ENCODE data around the gene RAB18.
"Not testable (repeated sequence)": the region's sequence is repeated elsewhere in the genome, so short reads cannot be mapped to it uniquely, and the experiment has no call there.

Gene RAB18

DNA sequence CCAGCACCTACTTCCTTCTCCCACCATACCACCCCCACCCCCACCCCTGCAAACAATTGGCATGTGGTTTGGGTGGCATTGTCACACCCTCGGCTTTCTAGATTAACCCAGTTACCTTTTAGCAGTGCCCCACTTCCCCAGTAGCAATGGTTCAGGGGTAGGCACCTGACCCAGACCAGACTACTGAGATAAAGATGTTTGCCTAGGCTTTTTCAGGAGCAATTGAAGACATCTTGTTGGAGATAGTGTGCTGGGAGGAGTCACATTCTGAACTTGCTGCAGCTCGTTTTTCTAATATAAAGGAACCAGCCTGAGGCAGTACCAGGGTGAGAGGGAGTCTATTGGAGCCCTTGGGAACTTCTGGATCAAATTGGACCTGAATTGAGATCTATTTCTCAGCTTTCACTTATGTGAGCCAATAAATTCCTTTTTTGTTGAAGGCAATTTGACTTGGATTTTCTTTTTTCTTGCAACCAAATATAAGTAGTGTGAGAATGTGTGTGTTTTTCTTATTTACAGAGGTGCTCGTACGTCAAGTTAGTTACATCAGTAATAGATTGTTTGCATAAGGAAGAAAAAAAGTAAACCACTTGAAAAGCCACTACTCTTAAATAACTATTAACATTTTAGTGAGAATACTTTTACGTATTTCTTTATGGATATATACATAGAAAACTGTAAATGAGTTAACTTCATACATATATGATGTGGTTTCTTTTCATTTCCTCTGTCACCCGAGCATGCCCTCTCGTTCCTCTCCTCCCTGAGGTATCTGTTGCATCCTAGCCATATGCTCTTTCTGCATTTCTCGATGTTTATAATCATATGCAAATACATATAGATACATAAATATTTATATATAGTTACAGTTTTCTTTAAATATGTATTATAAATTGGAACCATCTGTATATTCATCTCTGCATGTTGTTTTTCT is 38.0 kb downstream of the RAB18 start:
- no peak for DNase-seq (ENCODE audit: extremely low read depth in 1 of 2, low read depth in 1 of 2)

DNA sequence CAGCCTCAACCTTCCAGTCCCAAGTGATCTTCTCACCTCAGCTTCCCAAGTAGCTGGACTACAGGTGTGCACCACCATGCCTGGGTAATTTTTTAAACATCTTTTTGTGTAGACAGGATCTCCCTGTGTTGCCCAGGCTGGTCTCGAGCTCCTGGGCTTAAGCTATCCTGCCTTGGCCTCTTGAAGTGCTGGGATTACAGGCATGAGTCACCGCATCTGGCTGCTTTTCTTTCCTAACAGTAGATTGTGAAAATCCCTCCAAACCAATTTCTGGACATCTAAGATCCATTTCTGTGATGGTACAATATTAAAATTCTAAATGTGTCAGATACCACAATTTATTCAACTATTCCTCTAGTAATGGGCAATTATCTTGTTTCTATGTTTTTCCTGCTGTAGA is 38.7 kb downstream of the RAB18 start:
- DNase-seq (ENCODE audit: extremely low read depth in 1 of 2, low read depth in 1 of 2) = no peak

DNA sequence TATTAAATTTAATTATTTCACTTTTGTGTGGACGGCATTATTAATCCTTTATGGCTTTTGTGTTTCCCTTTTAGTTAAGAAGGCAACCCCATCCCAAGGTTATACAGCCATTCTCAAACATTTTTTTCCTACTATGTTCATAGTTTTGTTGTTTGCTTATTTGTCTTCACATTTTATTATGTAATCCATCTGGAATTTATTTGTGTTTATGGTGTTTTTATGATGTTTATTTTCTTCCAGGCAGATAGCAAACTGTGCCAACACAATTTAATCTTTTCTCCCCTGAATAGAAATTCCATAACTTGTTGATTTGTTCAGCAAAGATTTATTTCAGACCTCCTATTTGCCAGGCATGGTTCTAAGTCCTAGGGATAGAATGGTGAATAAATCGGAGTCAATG is 42.9 kb downstream of the RAB18 start:
- DNase-seq (ENCODE audit: extremely low read depth in 1 of 2, low read depth in 1 of 2) = no peak

DNA sequence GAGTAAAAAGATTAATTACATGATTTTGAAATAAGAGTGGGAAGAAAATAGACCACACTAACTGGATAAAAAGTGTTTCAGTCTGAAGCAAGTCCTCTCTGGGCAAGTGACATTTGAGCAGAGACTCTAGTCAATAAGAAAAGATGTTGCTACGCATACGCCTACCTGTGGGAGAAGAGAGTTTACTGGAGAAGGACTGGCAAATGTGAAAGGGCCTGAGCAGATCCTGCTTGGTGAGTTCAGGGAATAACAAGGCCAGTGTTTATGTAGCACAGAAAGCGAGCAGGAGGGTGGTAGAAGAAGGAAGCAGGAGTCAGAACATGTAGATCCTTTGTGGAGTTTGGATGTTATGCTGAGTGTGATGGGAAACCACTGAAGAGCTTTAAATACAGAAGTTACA is 43.4 kb downstream of the RAB18 start:
- DNase-seq (ENCODE audit: extremely low read depth in 1 of 2, low read depth in 1 of 2) = no peak

DNA sequence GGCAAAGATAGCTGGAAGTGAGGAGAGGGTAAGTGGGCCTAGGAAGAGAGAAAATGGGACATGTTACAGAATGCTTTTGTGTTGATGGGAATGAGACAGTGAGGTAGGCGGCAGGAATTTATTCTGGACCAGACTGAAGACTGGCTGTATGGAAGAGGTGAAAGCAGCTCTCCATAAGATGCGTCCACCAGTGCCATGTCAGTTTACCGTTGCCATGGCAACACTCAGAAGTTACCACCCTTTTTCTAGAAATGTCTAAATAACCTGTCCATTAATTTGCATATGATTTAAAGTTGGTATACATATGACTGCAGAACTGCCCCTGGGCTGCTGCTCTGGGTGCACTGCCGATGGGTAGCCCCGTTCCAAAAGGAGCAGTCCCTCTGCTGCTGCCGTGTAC is 46.7 kb downstream of the RAB18 start:
- no peak for DNase-seq (ENCODE audit: extremely low read depth in 1 of 2, low read depth in 1 of 2)

DNA sequence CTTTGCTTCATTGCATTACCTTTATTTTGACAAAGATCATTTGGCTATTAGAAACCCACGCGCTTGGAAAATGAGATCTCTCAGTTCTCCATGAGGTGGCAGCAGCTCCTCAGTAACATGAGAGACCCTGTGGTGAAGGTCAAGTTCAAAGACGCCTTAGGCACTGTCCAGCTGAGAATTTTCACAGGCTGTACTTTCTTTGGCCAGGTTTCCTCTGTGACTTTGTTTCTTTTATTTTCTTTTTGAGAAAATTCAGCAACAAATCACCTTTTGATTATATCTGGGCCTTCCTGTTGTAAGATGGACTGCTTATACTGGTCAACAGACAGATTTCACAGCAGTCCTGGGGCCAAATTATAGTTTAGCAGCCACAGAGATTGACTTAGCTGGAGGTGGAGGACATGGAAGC is 54.5 kb downstream of the RAB18 start:
- DNase-seq (ENCODE audit: extremely low read depth in 1 of 2, low read depth in 1 of 2) = no peak

DNA sequence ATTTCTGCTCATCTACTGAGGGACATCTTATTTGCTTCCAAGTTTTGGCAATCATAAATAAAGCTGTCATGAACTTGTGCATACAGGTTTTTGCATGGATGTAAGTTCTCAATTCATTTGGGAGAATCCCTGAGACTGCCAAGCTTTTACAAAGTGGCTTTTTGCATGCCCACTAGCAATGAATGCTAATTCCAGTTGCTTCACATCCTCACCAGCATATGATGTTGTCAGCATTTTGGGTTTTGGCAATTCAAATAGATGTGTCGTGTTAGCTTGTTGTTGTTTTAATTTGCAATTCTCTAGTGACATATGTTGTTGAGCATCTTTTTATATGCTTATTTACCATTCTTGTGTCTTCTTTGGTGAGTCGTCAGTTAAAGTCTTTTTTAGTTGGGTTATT is 57.2 kb downstream of the RAB18 start:
- no peak for DNase-seq (ENCODE audit: extremely low read depth in 1 of 2, low read depth in 1 of 2)

DNA sequence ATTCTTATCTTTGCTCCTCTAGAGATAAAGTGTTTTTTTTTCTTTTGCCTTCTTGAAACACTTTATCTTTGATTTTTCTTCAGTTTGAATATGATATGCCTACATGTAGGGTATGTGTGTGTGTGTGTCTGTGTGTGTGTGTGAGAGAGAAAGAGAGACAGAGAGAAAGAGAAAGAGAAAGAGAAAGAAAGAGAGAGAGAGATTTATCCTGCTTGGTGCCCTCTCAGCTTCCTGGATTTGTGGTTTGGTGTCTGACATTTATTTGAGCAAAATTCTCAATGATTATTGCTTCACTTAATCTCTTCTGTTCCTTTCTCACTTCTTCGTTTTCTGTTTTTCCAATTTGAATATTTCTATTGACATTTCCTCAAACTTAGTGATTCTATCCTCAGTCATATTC is 60.3 kb downstream of the RAB18 start:
- DNase-seq (ENCODE audit: extremely low read depth in 1 of 2, low read depth in 1 of 2) = no peak

DNA sequence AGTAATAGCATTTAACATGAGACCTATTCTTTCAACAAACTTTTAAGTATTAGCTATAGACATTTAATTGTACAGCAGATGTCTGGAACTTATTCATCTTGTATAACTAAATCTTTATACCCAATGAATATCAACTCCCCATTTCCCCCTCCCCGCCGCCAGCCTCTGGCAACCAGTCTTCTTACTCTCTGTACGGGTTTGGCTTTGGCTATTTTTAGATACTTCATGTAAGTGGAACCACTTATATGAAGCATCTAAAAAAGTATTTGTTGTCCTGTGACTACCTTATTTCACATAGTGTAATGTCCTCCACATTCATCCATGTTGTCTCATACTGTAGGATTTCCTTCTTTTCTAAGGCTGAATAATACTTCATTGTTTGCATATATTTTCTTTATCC is 60.8 kb downstream of the RAB18 start:
- DNase-seq (ENCODE audit: extremely low read depth in 1 of 2, low read depth in 1 of 2) = no peak

DNA sequence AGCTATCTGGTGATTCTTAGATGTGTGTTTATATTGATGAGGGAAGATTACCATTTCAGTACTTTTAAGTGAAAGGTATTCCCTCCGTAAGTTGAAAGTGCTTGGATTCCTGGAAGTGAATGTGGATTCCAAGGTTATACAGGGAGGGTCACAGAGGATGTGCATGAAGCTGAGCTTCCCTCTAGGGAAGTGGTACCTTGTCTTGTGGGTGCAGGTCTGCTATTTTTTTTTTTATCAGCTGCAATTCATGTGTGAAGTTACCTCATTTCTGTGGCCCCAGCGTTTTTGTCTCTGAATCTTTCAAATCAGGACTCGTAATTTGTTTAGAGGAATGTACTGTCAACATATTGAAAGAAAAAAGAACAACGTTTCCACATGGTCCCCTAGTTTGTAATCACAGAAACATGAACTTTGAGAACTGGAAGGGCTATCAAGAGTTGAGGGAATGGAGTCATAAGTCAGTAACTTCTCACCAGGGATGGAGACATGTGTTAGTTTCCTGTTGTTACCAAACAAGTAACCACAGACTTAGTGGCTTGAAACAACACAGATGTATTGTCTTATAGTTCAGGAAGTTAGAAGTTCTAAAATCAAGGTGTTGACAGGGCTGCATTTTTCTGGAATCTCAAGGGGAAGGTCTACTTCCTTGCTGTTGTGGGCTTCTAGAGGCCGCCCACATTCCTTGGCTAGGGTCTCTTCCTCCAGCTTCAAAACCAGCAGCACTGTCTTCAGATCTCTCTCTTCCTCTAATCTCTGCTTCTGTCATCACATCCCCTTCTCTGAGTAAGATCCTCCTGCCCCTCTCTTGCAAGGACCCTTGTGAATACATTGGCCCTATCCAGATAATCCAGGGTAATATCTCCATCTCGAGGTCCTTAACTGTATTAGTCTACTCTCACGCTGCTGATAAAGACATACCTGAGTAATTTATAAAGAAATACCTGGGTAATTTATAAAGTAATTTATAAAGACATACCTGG is 64.4 kb downstream of the RAB18 start:
- no peak for DNase-seq (ENCODE audit: extremely low read depth in 1 of 2, low read depth in 1 of 2)

DNA sequence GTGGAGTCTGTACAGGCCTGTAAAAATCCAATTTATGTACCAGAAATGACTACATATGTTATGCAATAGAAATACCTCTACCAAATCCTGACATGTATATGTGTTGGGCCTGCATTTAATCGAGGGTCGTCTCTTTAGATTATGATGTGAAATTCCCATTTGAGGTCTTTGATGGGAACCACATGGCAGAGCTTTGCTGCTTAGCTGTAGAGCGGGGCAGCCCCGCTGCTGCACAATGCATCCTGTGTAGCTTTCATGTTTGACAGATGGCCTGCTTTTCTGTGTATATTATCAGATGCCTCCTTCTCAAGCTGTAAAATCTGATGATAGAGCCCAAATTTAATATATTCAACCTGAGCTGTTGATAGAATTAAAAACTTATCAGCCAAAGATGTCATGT is 65.8 kb downstream of the RAB18 start:
- DNase-seq (ENCODE audit: extremely low read depth in 1 of 2, low read depth in 1 of 2) = no peak

DNA sequence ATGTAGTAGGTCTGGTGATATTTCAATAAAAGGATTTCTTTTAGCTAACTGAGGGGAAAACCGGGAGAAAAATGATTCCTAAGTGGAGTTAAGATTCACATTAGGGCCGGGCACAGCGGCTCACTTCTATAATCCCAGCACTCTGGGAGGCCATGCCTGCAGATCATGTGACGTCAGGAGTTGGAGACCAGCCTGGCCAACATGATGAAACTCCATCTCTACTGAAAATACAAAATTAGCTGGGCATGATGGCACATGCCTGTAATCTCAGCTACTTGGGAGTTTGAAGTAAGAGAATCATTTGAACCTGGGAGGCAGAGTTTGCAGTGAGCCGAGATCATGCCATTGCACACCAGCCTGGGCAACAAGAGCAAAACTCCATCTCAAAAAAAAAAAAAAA is 72.9 kb downstream of the RAB18 start:
- not testable (repeated sequence) for DNase-seq (ENCODE audit: extremely low read depth in 1 of 2, low read depth in 1 of 2)

DNA sequence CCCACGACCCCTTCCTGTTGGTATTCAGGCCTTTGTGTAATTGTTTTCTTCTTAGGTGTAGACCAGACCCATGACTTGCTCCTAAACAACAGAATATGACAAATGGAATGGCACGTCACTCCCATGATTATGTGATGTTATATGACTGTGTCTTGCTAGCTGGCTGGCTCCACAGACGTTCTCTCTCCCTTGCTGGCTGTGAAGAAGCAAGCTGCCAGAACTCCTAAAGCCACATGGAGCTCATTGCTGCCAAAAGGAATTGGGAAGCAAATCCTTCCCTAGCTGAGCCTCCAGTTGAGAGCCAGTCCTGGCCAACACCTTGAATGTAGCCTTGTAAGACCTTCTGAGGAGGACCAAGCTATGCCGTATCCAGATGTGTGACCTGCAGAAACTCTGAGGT is 74.2 kb downstream of the RAB18 start:
- no peak for DNase-seq (ENCODE audit: extremely low read depth in 1 of 2, low read depth in 1 of 2)

DNA sequence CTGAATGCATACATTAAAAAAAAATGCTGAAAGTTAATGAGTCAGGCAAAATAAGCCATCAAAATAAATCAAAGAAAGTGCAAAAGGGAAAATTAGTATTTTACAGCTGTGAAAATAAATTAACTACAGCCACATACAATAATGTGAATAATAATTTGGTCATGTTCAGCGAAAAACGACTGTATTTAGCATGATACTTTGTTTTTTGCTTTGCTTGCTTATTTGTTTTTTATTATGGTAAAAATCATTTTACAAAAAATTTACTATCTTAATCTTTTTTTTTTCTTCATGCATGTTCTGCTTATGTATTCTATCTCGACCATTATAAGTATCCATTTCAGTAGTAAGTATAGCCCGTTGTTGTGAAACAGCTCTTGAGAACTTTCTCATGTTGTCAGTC is 77.1 kb downstream of the RAB18 start:
- no peak for DNase-seq (ENCODE audit: extremely low read depth in 1 of 2, low read depth in 1 of 2)

DNA sequence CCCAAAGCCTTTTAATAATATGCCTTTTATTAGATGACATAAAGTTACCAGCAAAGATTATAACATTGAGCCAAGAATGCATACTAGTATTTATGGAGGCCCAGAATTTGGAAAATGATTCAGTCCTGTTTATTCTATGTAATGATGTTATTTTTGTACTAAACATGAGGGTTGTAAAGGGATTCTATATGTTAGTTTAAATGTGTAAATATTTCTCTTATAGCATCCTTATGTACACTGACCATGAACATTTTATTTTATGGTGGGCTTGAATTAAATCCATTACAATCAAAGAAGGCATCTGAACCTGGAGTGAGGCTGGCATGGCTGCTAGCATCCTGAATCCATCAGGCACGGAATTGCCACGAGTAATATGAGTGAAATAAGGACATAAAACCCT is 80.2 kb downstream of the RAB18 start:
- no peak for DNase-seq (ENCODE audit: extremely low read depth in 1 of 2, low read depth in 1 of 2)
